Colonic mucosa (tissue), 4 donors: ENCODE measurements around the gene PIK3CD. TPM values are rescaled to one million over a fixed set of nuclear protein-coding genes. Genes with fewer than 3 reads are reported as not detected.

Experiments used
- DNase-seq: peaks from one replicate; pipeline ENCODE4 v3.0.0-alpha.2; 2020
- H3K27ac ChIP-seq: fragments of 200-600 bp; one replicate; pipeline ENCODE4 v1.8.0; 2021
- H3K27me3 ChIP-seq: fragments of 200-600 bp; one replicate; pipeline ENCODE4 v1.8.0; 2021
- H3K36me3 ChIP-seq: fragments of 200-600 bp; one replicate; pipeline ENCODE4 v1.8.0; 2021
- H3K4me1 ChIP-seq: fragments of 200-600 bp; one replicate; pipeline ENCODE4 v1.8.0; 2021; ENCODE audit warnings: mild to moderate bottlenecking
- H3K4me3 ChIP-seq: fragments of 200-600 bp; one replicate; pipeline ENCODE4 v1.8.0; 2021
- H3K9ac ChIP-seq, 2 donors: one replicate each; pipeline ENCODE4 v1.7.0; 2013; ENCODE audit warnings: control low read depth in 2 of 2, low read depth in 2 of 2, low read length in 2 of 2
- H3K9me3 ChIP-seq: fragments of 200-600 bp; one replicate; pipeline ENCODE4 v1.8.0; 2021
- CTCF ChIP-seq: fragments of 200-600 bp; IDR thresholded peaks from one replicate; pipeline ENCODE4 v1.8.0; 2022; ENCODE audit warnings: antibody characterized with exemption, mild to moderate bottlenecking
- intact Hi-C: fragments of 100-400 bp; cut with DNase I; formaldehyde crosslinking; loops from one replicate; pipeline ENCODE4 v1.14.1; 2022
- total RNA-seq, 2 donors: library from RNA; stranded (reverse); fragmentation: NEBNext Ultra II Directional in 1 of 2; extraction: Animal tissue kit (Norgen Biotek cat#: 25700) in 1 of 2; gene quantifications; one replicate each; pipeline ENCODE4 v1.2.1, GENCODE V29; 2021
- donor health status: healthy.
- donor health status: DM: no; HTN: no; CAD: no.
- donor health status: DM: no; HTN: no; CAD: no.

The PIK3CD gene
- total RNA-seq, 2 donors from 2014 or later, result 3.5 TPM

GRCh38 chr1:9653491-9654050 is 2.0 kb downstream of the PIK3CD start:
- Histone ChIP-seq H3K4me1 (no peaks in the 10 kb centered on the region), H3K27ac (peak overlapping the region; percentile 70), H3K36me3 (no peaks in the 10 kb centered on the region), H3K27me3 (peaks cover 31% of the 10 kb centered on the region), H3K9ac (peak overlapping the region in 1 of 2 donors; percentile 61), H3K9me3 (no peaks in the 10 kb centered on the region), H3K4me3 (peak overlapping the region; percentile 44)
- intact Hi-C loops, result no loop called here
- TF ChIP-seq CTCF, result no peak
- no peak for DNase-seq

DNA sequence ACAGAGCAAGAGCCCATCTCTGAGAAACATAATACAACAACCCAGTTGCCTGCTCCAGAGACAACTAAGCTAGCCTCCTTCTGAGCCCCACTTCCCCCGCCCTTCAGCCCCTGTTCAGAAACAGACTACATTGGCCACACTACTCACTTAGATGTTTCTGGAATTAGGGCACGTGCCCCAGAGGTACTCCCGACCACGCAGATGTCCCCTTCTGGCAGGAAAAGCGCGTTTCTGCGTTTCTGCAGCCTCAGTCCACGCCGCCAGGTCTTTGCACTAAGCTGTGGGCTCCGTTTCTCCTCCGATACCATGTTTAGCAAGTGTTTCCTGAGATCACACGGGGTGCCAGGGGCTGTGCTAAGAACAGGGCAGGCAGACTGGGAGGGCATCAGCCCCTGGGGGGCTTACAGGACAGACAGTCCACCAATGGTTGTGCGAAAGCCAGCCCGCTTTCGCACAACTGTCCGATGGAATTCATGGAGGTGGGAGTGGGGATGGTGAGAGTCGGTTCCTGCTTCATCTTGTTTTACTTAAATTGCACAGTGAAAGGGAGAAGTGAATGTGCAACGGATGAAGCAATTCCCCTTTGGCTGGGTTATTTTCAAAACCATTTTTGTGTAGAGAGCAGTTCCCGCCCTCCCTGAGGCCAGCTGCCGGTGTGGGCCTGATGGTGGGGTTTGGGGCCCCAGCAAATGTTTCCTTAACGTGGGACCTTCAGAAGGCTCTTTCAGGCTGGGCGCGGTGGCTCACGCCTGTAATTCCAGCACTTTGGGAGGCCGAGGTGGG is 2.7 kb downstream of the PIK3CD start:
- peak overlapping the region in 1 of 2 donors; percentile 61 for H3K9ac ChIP-seq
- H3K27ac ChIP-seq, result peak overlapping the region; percentile 70
- H3K36me3 ChIP-seq, result no peaks in the 10 kb centered on the region
- no peaks in the 10 kb centered on the region for H3K9me3 ChIP-seq
- H3K4me1 ChIP-seq, result no peaks in the 10 kb centered on the region
- peak overlapping the region; percentile 44 for H3K4me3 ChIP-seq
- H3K27me3 ChIP-seq, result peaks cover 31% of the 10 kb centered on the region
- TF ChIP-seq CTCF, result no peak
- no peak for DNase-seq
- intact Hi-C loops, result no loop called here

DNA sequence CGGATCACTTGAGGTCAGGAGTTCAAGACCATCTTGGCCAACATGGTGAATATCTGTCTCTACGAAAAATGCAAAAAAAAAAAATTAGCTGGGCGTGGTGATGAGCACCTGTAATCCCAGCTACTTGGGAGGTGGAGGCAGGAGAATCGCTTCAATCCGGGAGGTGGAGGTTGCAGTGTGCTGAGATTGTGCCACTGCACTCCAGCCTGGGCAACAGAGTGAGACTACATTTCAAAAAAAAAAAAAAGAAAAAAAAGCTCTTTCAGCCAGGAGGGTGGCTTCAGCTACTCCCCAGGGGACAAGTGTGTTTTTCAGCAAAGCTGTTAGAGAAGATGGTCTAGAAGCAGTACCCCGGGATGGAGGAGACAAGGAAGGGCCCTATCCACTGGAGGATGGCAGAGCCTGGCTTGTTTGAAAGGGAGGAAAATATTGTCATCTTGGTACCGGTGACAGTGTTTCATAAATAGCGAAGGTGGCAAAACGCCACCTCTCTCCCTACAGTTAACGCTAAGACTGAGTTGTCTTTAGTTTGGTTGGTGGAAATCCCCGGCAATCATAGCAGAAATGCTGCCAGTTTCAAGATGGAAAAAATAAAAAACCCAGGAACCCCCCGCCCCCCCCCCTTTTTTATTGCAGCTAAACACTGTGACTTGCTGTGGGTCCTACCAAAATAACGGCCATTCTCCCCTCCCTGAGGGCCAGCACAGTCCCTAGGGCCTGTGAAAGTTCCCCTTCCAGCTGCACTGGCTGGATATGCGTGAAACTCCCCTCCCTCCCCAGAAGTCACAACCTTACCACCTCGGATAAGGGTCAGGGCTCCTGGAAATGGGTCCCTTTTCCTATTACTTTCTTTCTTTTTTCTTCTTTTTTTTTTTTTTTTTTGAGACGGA is 3.5 kb downstream of the PIK3CD start:
- peak overlapping the region; percentile 70 for H3K27ac ChIP-seq
- H3K36me3 ChIP-seq, result no peaks in the 10 kb centered on the region
- peaks cover 31% of the 10 kb centered on the region for H3K27me3 ChIP-seq
- no peaks in the 10 kb centered on the region for H3K4me1 ChIP-seq
- no peak for TF ChIP-seq CTCF
- no peak overlapping the region for H3K4me3 ChIP-seq
- H3K9ac ChIP-seq, result no peak overlapping the region
- H3K9me3 ChIP-seq, result no peaks in the 10 kb centered on the region
- DNase-seq, result no peak
- intact Hi-C loops, result no loop called here

GRCh38 chr1:9655836-9656235 is 4.3 kb downstream of the PIK3CD start:
- Histone ChIP-seq H3K4me3 (no peak overlapping the region), H3K9me3 (no peaks in the 10 kb centered on the region), H3K9ac (no peak overlapping the region), H3K4me1 (no peaks in the 10 kb centered on the region), H3K36me3 (no peaks in the 10 kb centered on the region), H3K27ac (no peak overlapping the region), H3K27me3 (peaks cover 29% of the 10 kb centered on the region)
- no peak for DNase-seq
- no peak for TF ChIP-seq CTCF
- intact Hi-C loops, result no loop called here

GRCh38 chr1:9657521-9658032 is 6.0 kb downstream of the PIK3CD start:
- H3K4me1 ChIP-seq, result no peaks in the 10 kb centered on the region
- H3K4me3 ChIP-seq, result no peak overlapping the region
- no peaks in the 10 kb centered on the region for H3K36me3 ChIP-seq
- H3K9ac ChIP-seq, result no peak overlapping the region
- intact Hi-C loops, result no loop called here
- TF ChIP-seq CTCF, result no peak
- H3K9me3 ChIP-seq, result no peaks in the 10 kb centered on the region
- no peak for DNase-seq
- no peak overlapping the region for H3K27ac ChIP-seq
- H3K27me3 ChIP-seq, result peaks cover 12% of the 10 kb centered on the region
